Measurements from ENCODE around the gene CHIT1.

DNA sequence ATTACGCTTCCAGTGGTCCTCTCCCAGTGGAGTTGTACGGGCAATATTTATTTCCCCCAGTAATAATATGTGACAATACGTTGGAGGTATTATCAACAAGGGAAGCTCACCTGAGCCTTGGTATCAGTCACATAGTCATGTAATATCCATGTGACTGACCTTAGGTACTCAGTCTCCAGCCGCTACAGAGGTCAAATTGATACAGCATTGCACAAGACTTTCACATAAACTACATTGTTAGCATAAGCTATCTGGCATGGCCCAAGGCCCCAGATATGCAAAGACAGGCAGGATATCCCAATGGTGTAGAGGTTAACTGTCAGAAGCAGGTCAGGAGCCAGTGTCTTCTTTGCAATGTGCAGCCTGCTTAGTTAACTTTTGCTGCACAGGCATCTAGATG is 15.3 kb upstream of the CHIT1 start:
- TF ChIP-seq, protein P1, sequence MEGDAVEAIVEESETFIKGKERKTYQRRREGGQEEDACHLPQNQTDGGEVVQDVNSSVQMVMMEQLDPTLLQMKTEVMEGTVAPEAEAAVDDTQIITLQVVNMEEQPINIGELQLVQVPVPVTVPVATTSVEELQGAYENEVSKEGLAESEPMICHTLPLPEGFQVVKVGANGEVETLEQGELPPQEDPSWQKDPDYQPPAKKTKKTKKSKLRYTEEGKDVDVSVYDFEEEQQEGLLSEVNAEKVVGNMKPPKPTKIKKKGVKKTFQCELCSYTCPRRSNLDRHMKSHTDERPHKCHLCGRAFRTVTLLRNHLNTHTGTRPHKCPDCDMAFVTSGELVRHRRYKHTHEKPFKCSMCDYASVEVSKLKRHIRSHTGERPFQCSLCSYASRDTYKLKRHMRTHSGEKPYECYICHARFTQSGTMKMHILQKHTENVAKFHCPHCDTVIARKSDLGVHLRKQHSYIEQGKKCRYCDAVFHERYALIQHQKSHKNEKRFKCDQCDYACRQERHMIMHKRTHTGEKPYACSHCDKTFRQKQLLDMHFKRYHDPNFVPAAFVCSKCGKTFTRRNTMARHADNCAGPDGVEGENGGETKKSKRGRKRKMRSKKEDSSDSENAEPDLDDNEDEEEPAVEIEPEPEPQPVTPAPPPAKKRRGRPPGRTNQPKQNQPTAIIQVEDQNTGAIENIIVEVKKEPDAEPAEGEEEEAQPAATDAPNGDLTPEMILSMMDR (IDR thresholded peaks at IDR 0.05), result no peak
- no peak for TF ChIP-seq POLR2A (IDR thresholded peaks at IDR 0.05)
